GM21528 (cell line): ENCODE measurements around the gene PTPRN.
"Not testable (repeated sequence)": the region's sequence is repeated elsewhere in the genome, so short reads cannot be mapped to it uniquely, and the experiment has no call there.

Experiments used
- ATAC-seq: cut with Tn5 transposase; IDR thresholded peaks from one replicate; pipeline ENCODE4 v1.9.1; 2021; ENCODE audit warnings: mild to moderate bottlenecking, moderate library complexity; ENCODE audit not compliant: unreplicated experiment, low FRiP score

Gene PTPRN

DNA sequence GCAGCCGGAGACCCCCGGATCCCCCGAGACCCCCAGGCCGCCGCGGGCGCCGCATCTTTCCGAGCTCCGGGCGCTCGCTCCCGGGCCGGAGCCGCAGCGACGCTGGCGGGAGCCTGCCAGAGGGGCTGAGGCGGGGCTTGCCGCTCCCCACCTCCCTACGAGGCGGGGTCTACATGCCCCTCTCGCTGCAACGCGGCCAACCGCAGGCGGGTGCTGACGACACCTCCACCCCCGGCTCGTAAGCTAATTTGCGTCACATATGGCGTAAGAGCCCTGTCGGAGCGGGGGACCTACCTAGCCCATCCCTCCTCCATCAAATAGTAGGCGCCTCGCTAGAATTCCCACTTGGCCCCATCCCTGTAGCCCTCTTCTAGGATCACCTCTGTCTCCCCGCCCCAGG is at the start of gene PTPRN:
PTPRN (minus strand) TSS at position 124 of the 400 bp plus-strand sequence; CDS start at position 55, 69 bp downstream.
- no peak for ATAC-seq

DNA sequence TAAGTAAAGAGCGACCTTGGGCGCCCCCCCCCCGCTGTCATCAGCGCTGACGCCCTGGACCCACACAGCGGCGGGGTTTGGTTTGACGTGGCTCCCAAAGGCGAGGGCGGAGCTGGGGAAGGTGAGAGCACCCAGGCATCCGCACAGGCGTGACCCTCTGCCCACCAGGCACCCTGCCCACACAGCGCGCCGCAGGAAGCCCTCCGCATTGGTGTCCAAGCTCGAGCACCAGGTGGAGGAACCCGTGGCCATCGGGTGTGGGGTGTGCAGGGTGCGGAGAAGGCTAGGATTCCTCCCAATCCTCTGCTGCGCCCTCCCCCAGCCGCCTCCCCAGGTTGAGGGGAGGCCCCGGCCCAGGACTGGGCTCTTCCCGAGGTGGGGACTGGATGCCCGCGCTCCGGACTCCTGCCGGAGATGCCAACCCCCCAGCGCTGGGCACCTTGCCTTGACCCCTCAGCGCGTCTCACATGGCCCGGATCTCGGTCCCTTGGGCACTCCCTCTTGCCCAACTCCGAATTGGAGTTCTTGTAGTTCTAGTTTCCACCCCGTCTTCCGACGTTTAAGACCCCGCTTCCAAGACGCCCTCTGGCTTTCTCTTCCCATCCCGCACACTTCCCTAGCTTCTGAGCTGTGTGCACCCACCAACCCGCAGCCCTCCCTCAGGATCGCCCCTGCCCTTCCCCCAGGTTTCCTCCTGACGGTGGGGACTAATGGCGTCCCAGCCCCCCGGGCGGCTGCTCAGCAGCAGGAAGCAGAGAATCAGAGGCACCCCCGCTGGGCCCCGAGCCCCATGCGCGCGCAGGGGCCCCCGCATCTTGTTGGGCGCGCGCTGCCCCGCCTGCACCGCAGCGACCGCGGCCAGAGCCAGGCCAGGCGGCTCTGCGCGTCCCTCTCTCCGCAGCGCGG is 49.2 kb upstream of the PTPRN start:
- no peak for ATAC-seq

DNA sequence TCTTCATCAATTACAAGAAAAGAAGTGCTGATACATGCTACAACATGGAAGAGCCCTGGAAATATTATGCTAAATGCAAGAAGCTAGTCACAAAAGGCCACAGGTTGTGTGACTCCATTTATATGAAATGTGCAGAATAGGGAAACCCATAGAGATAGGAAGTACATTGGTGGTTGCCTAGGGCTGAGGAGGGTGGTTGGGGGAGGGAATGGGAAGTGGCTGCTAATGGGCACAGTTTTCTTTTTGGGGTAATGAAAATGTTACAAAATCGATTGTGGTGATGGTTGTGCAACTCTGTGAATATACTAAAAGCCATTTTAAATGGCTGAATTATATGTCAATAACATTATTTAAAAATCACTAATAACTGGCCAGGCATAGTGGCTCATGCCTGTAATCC is 47.6 kb upstream of the PTPRN start:
- ATAC-seq: no peak

DNA sequence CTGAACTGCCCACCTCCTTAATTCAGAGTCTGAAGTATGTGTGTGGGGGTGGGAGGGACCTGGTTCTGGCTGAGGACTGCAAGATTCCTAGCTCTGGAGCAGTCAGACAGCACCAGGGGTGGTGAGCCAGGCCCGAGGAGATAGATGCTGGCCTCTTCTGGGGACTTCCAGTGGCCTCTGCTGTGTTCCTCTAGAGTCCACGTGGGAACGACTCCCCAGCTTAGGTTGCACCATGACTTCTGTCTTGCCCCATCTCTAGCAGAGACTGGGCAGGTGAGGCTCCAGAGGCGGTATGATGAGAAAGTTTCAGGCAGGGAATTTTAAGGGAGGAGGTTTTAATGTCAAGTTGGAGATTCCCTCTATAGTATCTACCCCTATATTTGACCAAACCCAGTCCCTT is 45.4 kb upstream of the PTPRN start:
- no peak for ATAC-seq

DNA sequence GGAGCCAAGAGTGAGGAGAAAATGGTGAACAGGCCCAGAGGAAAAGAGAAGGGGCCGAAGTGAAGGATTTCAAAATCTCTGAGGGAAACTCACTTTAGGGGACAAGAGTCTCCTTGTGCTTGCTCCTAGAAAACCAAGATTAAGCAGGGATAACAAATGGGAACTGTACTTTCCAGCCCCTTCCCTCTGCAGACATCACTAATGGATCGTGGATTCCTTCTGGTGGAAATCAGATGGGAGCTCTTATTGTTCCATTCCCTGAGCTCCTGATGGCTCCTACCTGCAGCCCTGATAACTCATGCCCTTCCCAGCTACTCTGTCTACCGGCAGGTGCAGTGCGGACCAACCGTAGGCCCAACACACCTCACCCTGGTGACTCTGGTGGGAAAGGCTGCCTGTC is 43.9 kb upstream of the PTPRN start:
- ATAC-seq: no peak

DNA sequence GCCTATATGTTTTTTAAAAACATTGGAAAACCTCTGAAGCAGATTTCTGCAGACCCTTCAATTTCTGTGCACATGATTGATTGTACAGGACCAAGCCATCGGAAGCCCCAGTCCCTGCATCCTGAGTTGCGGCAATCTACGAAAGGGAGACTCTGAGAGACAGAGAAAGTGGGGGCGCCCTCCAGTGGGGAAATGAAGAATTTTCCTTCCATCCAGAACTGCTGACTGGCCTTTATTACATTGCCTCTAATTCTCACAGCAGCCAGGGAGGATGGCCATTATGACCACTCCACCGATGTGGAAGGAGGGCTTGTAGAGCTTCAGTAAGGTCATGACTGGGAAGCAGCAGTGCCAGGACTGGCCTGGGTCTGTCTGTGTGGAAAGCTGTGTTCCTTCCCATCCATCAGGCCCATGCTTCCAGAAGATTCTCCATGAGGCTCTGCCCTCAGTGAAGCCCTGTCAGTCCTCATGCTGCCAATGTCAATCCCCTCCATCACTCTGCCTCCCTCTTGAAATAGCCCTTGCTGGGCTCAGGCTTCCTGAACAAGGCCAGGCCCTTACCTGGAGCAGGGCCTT is 43.3 kb upstream of the PTPRN start:
- ATAC-seq: no peak

DNA sequence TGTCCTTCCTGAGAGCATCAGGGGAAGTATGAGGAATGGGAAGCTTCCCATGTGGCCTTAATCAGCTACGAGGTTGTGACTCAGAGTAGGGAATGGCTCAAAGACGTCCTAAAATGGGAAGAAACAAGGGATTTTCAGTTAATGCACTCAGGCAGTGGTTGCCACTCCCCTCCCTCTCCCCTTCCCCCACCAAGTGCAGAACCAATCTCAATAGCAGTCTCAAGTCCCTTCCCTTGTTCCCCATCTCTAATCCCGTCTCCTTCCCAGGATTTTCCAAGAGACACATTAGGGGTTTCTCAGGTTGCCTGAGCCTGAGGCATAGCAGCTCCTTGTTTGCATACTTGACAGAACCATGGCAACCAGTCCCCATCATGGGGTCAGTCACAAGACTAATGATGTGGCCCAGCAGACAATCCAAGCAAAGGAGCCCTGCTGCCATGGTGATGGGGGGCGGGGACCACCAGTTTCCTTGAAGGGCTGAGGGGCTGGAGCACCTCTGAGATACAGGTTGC is 41.6 kb upstream of the PTPRN start:
- no peak for ATAC-seq

DNA sequence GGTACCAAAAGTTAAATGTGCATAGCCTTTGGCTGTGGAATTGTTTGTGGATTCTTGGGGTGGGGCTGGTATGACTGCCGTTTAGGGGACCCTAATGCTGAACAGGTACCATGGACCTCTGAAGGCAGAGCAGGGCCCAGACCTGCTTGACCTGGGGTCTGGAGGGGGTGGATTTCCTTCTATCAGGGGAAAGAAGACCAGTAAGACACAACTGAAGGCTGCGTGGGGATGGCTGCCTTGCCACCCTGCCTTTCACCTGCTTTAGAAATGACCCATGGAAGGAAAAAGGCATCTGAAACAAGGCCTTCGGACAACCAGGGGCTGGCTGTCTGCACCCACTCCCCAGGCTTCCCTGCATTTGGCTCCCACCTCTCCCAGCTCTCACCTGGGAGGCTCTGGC is 41.0 kb upstream of the PTPRN start:
- ATAC-seq: no peak

DNA sequence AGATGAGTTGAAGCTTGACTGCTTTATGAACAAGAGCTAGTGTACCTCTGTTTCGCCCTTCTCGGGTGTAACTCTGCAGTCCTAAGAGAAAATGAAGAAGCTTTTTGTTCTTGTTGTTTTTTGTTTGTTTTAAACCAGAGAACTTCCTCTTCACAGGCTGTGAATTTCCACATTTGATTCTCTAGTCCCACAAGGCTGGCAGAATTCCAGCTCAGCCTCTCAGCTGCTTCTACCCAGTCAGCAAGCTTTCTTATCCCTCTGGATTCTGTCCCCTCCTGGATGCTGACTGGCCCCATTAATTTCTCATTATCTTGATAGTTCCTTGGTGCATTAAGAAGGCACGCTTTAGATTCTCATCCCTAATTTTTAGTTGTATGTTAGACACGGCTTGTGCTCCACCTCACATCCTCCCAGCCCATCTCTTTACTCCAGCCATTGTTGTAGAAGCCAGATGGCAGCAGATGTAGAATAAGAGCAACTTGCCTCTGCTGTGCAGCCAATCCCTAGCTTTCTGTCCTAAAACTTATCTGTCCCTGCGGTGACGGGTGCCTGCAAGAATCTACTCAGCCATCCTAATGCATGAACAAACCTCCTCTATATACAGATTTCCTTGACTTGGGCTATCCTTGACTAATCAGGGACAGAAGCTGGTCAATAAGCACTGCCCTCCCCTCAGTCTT is 35.7 kb upstream of the PTPRN start:
- ATAC-seq: no peak

DNA sequence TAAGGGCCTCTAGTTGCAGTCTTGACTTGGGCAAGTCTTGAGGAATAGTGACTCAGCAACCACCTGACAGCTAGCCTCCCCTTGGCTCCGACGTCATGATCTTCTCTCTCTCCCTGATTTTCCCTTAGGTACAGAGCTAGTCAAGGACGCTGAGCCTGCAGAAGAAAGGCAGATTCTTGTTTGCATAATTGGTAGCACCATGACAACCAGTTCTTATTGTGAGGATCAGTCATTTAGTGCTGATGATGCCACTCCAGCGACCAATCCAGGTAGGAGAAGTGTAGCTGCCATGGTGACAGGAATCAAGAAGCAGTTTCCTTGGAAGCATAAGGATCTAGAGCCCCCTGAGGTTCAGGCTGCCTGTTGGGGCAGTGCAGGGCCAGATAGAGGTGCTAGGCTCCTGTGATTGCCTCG is 26.2 kb upstream of the PTPRN start:
- no peak for ATAC-seq

DNA sequence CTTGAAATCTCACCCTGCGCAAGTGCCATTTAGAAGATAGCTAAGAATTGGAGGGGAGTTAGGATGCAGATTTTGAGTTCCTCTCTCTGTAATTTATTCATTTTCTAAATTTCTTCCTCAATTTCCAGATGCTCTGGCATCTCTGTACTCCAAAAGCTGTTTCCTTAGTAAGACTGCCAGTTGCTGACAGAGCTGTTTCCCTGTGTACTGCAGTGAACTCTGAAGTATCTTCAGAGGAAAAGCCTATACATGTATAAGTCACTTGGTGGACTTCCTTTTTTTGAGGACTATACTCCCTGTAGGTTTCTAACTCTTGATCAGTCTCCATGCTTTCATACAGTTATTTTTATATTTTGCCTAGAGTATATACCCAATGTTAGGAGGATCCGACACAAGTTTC is 24.9 kb upstream of the PTPRN start:
- no peak for ATAC-seq

DNA sequence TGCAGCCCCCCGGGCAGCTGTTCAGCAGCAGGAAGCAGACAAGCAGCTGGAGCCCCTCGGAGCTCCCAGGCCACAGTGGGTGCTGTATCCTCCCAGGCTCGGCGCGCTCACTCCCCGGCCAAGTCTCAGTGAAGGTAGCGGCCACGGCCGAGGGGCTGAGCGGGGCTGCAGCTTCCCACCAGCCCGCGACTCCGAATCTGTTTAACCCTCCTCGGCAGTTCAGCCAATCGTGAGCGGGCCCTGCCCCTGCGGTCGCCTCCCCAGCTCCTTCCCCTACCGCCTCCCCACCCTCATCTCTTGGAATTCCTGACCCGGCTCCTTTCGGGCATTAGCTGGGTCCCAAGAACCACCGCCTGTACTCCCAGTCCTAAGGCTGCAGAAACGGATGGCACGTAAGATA is 23.3 kb upstream of the PTPRN start, which contains the start of gene RESP18:
RESP18 (minus strand) TSS at position 203 of the 400 bp plus-strand sequence.
- ATAC-seq: no peak

DNA sequence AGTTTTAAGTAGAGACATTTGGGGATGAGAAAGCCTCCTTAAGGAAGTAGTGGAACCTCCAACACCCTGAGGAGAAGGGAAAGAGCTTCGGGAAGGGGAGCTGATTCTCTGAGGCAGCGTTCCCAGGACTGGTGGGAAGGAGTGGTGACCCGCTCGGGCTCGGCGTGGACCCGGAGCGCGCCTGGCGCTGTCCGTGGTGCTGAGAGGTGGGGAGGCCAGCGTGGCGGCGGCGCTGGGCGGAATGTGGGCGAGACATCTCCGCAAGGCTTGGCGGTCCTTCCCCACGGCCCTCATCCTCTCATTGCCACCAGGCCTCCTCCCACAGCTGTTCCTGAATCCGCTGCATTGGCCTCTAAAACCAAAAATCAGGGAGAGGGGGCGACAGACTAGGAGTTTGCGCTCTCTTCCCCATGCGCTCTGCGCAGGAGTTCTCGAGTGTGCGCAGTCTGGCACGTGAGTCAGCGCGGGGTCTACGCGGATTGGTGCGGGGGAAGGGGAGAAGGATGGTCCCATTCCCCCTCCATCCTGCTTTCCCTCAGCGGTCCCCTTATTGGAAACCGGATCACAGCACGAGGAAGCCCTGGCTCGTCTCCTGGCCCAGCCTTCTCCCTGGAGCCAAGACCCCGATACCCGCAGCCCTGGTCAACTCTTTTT is 22.5 kb upstream of the PTPRN start:
- no peak for ATAC-seq

DNA sequence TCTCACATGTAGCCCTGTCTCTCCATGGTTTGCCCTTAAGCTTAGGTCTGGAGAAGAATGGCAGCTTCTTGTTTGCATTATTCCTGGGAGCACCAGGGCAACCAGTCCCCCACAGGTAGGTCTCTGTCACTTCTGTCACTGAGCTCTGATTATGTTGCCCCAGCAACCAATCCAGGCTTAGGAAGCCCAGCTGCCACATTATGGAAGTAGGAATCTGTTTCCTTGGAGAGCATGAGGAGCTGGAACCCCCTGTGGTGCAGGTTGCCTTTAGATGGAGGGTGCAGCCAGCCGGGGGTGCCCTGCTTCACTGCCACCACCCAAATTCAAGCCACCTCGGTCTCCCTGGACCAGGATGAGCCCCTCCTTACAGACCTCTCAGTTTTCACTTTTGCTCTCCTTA is 18.5 kb upstream of the PTPRN start:
- no peak for ATAC-seq

DNA sequence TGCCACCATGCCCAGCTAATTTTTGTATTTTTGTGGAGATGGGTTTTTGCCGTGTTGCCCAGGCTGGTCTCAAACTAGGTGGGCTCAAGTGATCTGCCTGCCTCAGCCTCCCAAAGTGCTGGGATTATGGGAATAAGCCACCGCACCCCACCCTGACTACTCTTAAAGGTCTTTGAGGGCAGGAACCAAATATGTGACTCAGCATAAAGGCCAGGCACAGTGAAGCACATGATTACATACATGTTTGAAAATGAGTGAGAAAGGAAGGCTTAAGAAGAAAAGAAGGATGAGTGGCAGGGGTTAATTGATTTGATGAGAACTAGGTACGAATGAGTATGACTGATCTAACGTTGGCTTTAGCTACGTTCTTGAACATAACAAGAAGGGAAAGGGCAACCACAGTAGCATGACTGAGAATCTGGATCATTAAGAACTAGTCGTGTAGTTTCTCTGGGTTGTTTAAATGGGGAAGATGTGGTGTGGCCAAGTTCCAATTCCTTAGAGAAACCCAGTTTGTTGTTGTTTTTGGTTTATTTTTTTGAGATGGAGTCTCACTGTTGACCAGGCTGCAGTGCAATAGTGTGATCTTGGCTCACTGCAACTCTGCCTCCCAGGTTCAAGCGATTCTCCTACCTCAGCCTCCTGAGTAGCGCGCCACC is 16.6 kb upstream of the PTPRN start:
- ATAC-seq: no peak

DNA sequence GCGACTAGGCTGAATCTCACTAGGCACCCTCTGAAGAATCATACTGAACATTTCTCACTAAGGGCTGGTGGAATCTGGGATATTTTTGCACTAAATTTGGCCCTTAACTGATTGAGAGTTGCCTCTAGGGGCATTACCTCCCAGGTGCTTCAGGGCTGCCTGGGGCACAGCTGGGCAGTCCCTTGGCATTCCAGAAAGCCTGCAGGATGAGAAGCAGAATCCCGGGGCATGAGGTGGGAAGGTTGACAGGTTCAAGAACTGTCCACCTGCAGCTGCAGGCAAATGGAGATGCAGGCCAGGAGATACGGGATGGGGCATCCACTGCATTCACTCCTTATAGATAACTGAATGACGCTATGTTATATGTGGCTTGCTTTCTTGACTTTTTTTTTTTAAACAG is 15.9 kb upstream of the PTPRN start:
- no peak for ATAC-seq

DNA sequence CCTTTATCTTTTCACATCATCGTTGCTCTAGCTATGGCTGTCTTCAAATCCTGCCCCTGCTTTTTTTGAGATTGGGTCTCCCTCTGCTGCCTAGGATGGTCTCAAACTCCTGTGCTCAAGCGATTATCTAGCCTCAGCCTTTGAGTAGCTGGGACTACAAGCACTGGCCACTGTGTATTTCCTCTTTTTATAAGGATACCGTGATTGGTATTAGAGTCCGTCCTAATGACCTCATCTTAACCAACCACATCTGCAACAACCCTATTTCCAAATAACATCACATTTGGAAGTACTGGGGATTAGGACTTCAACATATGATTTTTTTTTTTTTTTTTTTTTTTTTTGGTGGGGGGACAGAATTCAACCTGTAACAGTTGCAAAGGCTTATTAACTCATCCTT is 14.2 kb upstream of the PTPRN start:
- ATAC-seq: no peak

DNA sequence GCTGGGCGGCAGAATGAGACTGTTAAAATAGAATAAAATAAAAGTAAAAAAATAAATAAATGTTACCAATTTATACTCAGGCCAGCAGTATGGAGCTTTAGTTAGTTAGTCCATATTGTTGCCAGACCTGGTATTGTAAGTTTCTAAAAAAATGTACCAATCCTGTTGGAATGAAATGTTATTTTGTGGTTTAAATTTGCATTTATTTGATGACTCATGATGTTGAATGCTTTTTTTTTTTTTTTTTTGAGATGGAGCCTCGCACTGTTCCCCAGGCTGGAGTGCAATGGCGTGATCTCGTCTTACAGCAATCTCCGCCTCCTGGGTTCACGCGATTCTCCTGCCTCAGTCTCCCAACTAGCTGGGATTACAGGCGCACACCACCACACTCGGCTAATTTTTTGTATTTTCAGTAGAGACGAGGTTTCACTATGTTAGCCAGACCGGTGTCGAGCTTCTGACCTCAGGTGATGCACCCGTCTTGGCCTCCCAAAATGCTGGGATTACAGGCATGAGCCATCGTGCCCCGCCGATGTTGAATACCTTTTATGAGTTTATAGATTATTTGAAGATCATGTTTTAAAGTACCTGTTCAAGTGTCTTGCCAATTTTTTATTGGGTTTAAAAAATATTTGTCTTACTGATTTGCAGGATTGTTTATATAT is 5.7 kb upstream of the PTPRN start:
- no peak for ATAC-seq

DNA sequence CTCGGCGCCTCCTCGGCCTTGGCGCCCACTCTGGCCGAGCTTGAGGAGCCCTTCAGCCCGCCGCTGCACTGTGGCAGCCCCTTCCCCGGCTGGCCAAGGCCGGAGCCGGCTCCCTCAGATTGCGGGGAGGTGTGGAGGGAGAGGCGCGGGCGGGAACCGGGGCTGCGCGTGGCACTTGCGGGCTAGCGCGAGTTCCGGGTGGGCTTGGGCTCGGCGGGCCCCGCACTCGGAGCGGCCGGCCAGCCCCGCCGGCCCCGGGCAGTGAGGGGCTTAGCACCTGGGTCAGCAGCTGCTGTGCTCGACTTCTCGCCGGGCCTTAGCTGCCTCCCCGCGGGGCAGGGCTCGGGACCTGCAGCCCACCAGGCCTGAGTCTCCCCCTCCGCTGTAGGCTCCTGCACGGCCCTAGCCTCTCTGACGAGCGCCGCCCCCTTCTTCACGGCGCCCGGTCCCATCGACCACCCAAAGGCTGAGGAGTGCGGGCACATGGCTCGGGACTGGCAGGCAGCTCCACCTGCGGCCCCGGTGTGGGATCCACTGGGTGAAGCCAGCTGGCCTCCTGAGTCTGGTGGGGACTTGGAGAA is 3.6 kb upstream of the PTPRN start:
- not testable (repeated sequence) for ATAC-seq
